Esophagus muscularis mucosa (tissue), 3 donors: ENCODE results near the gene COLEC12.

Experiments used
- CTCF ChIP-seq, 3 experiments: fragments of 200-600 bp in 2 of 3; fragments of 450-650 bp in 1 of 3; sonication (generic) in 2 of 3; IDR thresholded peaks; one replicate each; pipeline ENCODE4 v1.5.1; 2017 to 2019; ENCODE audit warnings: antibody characterized with exemption in 3 of 3, mild to moderate bottlenecking in 2 of 3, moderate library complexity in 1 of 3
- POLR2A ChIP-seq: fragments of 450-650 bp; IDR thresholded peaks from one replicate; pipeline ENCODE4 v1.6.1; 2017; ENCODE audit warnings: antibody characterized with exemption, moderate library complexity, mild to moderate bottlenecking, low read depth

GRCh38 chr18:495452-495851, 5.0 kb downstream of the COLEC12 start:
- TF ChIP-seq CTCF (IDR thresholded peaks at IDR 0.05) (no peak), POLR2A (no peak)
